GM12864 (cell line): ENCODE data around the gene DRD4.

Experiments
- DNase-seq: peaks from one replicate; pipeline ENCODE4 v3.0.0-alpha.2; 2011; ENCODE audit warnings: low read depth
- H3K4me3 ChIP-seq: 2 replicates; pipeline ENCODE4 v1.5.1; 2011; ENCODE audit warnings: mild to moderate bottlenecking, low read depth, low read length, control low read depth
- CTCF ChIP-seq: IDR thresholded peaks from 2 replicates; pipeline ENCODE4 v1.5.1; 2011; ENCODE audit warnings: low read depth, mild to moderate bottlenecking, moderate library complexity, low read length, control low read depth, inconsistent platforms; ENCODE audit errors: missing control alignments

DRD4 gene

GRCh38 chr11:617912-618682 is 19.0 kb upstream of the DRD4 start:
- no peak for TF ChIP-seq CTCF
- H3K4me3 ChIP-seq = no peak overlapping the region
- no peak for DNase-seq

GRCh38 chr11:618856-619627 is 18.0 kb upstream of the DRD4 start:
- no peak overlapping the region for H3K4me3 ChIP-seq
- no peak for TF ChIP-seq CTCF

DNA sequence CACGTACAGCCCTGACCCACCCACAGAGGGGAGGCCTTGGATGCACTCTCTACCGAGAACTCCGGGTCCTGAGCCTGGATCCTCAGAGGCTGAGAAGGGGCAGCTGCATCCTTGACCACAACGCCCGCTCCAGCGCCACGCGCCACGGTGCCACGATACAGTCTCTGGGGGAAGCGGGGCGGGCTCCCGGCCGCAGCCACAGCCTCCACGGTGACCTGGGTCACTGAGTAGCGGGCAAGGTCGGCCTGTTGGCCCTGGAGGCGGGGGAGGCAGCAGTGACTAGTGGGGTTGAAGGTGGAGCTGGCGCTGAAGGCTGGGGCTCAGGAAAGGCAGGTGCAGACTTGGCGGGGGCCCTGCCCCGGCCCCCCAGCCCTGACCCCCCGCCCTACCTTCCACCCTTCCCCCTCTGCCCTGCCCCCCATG is 17.4 kb upstream of the DRD4 start:
- H3K4me3 ChIP-seq = no peak overlapping the region
- no peak for DNase-seq
- no peak for TF ChIP-seq CTCF

More at GRCh38 chr11:618856-619627, 18.0 kb upstream of the DRD4 start:
- no peak for DNase-seq

DNA sequence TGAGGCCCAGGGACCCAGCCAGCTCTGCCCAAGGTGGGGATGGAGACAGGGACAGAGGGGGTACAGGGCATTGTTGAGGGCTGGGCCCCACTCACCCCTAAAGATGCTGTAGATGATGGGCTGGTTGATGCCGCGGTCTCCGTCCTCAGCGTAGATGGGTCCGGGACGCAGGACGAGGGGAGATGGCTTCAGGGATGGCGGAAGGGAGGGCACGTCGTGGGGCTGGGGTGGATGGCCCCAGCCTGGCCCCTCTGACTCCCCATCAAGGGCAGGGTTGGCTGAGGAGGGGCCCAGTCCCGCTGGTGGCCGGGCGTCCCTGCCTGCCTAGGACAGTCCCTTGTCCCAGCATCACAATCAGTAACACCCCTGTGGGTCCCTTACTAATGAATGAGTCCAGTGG is 16.9 kb upstream of the DRD4 start:
- no peak for TF ChIP-seq CTCF
- no peak overlapping the region for H3K4me3 ChIP-seq
- DNase-seq = no peak

- DNase-seq = no peak
- TF ChIP-seq CTCF = no peak
- H3K4me3 ChIP-seq = no peak overlapping the region
Measured at GRCh38 chr11:620935-621814, 15.9 kb upstream of the DRD4 start.

- no peak overlapping the region for H3K4me3 ChIP-seq
- no peak for TF ChIP-seq CTCF
- no peak for DNase-seq
Measured at GRCh38 chr11:621838-622237, 15.2 kb upstream of the DRD4 start.
